Memory B cell (primary cell): ENCODE measurements around the gene ZBED1.

ENCODE experiments used
- ATAC-seq: fragments of 150-1000 bp; cut with Tn5 transposase; 2 replicates; pipeline ENCODE4 v1.10.0; 2021; ENCODE audit warnings: low read depth, mild to moderate bottlenecking, moderate library complexity
- DNase-seq, 2 donors: peaks; one replicate each; pipeline ENCODE4 v3.0.0; 2022; ENCODE audit warnings: low spot score in 2 of 2
- H3K27ac Mint-ChIP-seq: one replicate; pipeline ENCODE4 v1.8.0; 2022; ENCODE audit warnings: mild to moderate bottlenecking, moderate library complexity, mixed read lengths
- H3K27me3 Mint-ChIP-seq: one replicate; pipeline ENCODE4 v1.8.0; 2022; ENCODE audit warnings: mixed read lengths
- H3K36me3 Mint-ChIP-seq: one replicate; pipeline ENCODE4 v1.8.0; 2022; ENCODE audit warnings: mild to moderate bottlenecking, mixed read lengths
- H3K4me1 Mint-ChIP-seq: one replicate; pipeline ENCODE4 v1.8.0; 2022; ENCODE audit warnings: mixed read lengths
- H3K4me3 Mint-ChIP-seq: one replicate; pipeline ENCODE4 v1.8.0; 2022; ENCODE audit warnings: mild to moderate bottlenecking, moderate library complexity, mixed read lengths
- H3K9me3 Mint-ChIP-seq: one replicate; pipeline ENCODE4 v1.8.0; 2022; ENCODE audit warnings: mixed read lengths

The ZBED1 gene

DNA sequence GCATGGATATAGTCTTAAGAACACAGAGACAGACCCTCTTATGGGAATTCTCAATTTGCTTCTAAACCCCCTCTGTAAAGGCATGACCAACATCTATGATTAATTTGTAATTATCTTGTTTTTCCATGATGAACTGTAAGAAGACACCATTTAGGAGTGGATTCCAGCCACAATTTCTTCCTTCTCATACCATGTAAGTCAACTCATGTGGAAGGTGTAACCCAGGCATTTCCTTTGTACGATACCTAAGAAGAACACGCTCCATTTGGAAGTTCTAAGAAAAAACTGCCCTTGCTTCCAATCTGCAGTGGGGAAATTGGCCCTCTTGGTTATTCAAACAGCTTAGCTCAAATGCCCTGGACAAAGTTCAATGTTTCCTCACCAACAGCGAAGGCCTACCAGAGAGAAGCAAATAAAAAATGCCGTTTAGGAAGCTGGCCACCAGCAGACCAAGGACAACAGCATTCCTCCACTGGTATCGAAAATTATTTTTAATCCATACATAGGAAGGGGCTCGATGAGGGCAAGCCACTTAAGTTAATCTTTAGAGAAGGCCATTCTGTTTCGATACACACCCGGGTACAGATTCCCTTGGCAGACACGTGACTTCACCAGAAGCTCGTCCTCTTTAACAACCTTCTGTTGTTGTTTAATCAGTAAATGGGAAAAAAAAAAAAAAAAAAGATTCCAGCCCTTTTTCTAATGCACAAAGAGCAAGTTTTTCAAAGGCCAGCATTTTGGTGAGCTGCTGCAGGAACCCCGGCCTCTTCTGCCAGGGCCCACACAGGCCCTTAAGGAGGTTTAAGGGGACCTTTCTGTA lies 2.6 kb downstream of the ZBED1 start:
- H3K4me1 Mint-ChIP-seq: peaks cover 18% of the 10 kb centered on the region
- H3K4me3 Mint-ChIP-seq: no peak overlapping the region
- no peaks in the 10 kb centered on the region for H3K27me3 Mint-ChIP-seq
- DNase-seq: no peak
- H3K9me3 Mint-ChIP-seq: no peaks in the 10 kb centered on the region
- peaks cover 1% of the 10 kb centered on the region for H3K36me3 Mint-ChIP-seq
- peak overlapping the region; percentile 35 for H3K27ac Mint-ChIP-seq
- no peak for ATAC-seq

DNA sequence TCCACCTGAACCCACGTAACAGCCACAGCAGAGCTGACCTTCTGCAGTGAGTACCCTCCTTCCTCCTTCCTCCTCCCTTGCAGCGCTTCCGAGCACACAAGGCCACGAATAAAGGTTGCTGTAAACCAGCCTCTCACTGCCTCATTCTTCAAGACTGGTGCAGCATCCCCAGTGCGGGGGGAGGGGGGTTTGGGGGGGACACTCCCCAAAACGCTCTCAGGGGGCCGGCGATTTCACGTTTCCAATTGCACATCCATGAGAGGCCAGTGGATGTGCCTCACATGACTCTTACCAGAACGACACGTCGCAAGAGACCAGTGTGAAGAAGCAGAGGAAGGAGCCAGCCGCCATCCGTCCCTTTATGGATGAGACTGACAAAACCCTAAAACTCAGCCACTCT lies 5.2 kb downstream of the ZBED1 start:
- peaks cover 4% of the 10 kb centered on the region for H3K36me3 Mint-ChIP-seq
- H3K27me3 Mint-ChIP-seq: no peaks in the 10 kb centered on the region
- DNase-seq: no peak
- no peak for ATAC-seq
- no peak overlapping the region for H3K27ac Mint-ChIP-seq
- no peak overlapping the region for H3K4me3 Mint-ChIP-seq
- peaks cover 27% of the 10 kb centered on the region for H3K4me1 Mint-ChIP-seq
- H3K9me3 Mint-ChIP-seq: no peaks in the 10 kb centered on the region

DNA sequence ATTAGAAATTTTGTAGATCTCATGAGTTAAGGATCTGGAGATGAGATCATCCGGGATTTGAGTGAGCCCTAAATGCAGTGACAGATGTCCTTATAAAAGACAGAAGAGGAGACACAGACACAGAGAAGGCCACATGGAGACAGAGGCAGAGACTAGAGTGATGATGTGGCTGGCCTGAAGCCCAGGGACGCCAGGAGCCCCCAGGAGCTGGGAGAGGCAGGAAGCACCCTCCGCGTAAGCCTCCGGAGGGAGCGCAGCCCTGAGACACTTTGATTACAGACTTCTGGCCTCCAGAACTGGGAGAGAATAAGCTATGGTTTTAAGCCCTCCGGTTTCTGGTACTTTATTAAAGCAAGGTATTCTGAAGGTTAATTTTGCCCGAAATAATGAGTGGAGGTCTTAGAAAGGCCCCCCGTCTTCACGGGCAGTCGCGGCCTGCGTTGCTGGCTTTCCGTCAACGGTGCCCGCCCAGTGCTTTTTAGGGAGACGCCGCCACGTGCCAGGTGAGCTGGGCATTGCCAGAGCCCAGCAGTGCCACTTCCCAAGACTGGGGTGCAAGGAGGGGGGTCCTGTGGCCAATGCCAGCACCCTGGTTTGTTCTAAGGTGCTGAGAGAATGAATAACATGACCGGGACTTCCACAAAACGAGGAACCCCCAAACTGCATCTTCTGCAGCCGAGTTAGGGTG lies 8.1 kb downstream of the ZBED1 start:
- Mint-ChIP-seq H3K9me3 (no peaks in the 10 kb centered on the region), H3K36me3 (peaks cover 8% of the 10 kb centered on the region), H3K27ac (no peak overlapping the region), H3K4me3 (no peak overlapping the region), H3K4me1 (peaks cover 13% of the 10 kb centered on the region), H3K27me3 (no peaks in the 10 kb centered on the region)
- ATAC-seq (no peak), DNase-seq (no peak)

DNA sequence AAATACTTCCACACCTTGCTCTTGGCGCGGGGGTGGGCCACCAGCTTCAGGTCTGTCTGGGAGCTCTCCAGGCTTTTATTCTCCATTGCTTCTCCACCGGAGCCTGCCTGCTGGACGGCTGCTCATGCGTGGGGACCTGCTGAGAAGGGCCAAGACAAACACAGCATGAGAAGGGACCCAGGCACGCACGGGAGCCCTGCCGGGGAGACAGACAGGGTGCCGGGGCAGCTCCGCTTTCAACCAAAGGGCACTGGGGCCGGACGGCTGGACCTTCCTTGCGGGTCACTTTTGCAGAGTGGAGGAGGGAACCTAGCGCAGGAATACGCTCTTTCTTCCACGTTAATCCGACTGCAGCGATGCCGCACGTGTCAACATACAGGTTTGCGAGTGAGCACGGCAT lies 10.1 kb downstream of the ZBED1 start:
- Mint-ChIP-seq H3K9me3 (no peaks in the 10 kb centered on the region), H3K36me3 (peaks cover 15% of the 10 kb centered on the region), H3K4me3 (no peak overlapping the region), H3K27me3 (no peaks in the 10 kb centered on the region), H3K27ac (no peak overlapping the region), H3K4me1 (peaks cover 15% of the 10 kb centered on the region)
- ATAC-seq (no peak), DNase-seq (no peak)

DNA sequence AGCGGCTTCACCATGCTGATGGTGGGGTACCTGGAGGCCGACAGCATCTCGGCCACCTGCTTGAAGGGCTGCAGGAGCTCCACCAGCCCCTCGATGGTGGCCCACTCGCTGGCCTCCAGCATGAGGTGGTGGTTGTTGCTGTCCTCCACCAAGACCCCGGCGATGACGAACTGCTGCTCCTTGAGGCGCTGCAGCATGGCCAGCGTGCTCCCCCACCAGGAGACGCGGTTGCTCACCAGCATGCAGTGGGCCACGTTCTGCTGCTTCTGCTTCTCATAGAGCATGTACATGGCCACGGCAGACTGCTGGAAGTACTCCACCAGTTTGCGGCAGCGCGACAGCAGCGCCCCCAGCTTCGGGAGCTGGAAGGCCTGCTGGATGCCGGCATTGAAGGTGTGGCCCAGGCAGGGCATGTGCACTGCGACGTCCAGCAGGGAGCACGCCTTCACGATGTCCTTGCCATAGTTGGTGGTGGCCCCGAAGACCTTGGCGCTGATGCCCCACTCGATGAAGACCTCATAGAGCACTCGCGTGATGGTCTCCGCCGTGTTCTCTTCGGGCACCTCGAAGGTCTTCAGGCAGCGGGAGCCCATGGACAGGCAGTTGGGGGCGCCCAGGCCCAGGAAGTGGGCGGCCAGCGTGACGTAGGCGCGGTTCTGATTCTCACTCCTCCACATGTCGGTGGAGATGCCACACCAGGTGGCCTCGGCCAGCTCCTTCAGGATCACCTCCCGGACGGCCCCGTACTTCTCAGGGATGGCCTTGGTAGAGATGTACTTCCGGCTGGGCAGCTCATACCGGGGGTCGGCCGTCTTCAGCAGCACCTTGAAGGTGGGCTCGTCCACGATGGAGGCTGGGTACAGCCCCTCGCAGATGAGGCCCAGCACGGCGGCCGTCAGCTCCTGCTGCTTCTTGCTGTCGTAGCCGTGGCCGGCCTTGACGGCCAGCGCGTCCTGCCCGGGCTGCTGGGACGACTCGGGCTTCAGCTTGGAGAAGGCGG lies 11.0 kb downstream of the ZBED1 start:
- H3K4me3 Mint-ChIP-seq: no peak overlapping the region
- H3K9me3 Mint-ChIP-seq: no peaks in the 10 kb centered on the region
- peaks cover 16% of the 10 kb centered on the region for H3K36me3 Mint-ChIP-seq
- peaks cover 16% of the 10 kb centered on the region for H3K4me1 Mint-ChIP-seq
- no peaks in the 10 kb centered on the region for H3K27me3 Mint-ChIP-seq
- DNase-seq (no peak), ATAC-seq (no peak)
- no peak overlapping the region for H3K27ac Mint-ChIP-seq

DNA sequence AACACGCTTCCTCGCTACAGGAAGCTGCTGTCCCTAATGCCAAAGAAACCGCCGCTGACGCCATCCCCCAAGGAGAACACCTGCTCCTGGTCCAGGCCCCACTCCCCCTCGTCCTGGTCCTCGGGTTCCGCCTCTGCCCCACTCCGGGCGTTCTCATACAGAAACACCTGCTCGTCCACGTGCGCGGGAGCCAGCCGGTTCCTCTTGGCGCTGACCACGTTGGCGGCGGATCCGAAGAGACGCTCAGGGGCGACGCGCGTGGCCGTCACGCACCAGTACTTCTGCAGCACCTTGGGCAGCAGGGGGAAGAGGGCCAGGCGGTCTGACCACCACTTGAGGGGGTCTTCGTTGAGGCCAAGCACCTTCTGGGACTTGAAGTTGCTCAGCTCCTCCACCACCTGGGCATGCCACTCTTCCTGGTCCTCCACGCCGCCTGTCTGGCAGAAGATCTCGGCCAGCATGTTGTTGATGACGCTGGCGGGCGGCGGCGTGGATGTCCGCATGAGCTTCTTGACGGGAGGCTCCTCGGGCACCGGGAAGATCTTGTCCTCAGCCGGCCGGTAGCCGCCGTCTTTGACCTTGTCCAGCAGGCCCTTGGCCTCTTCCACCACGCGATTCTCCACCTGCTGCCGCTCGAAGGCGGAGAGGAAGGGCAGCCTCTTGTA lies 12.0 kb downstream of the ZBED1 start:
- Mint-ChIP-seq H3K27me3 (no peaks in the 10 kb centered on the region), H3K4me3 (no peak overlapping the region), H3K4me1 (peaks cover 16% of the 10 kb centered on the region), H3K27ac (no peak overlapping the region), H3K9me3 (no peaks in the 10 kb centered on the region), H3K36me3 (peaks cover 16% of the 10 kb centered on the region)
- DNase-seq (no peak), ATAC-seq (no peak)

DNA sequence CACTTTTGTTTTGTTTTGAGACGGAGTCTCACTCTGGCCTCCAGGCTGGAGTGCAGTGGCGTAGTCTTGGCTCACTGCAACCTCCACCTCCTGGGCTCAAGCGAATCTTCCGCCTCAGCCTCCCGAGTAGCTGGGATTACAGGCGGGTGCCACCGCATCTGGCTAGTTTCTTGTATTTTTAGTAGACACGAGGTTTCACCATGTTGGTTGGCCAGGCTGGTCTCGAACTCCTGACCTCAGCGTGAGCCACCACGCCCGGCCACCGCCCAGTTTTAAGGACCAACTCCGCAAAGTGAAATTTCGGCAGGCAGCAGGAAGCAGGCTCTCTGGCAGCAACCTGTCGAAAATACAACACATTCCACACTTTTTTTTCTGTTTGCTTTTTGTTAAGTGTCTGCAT lies 13.4 kb downstream of the ZBED1 start:
- peaks cover 14% of the 10 kb centered on the region for H3K4me1 Mint-ChIP-seq
- H3K36me3 Mint-ChIP-seq: peaks cover 18% of the 10 kb centered on the region
- ATAC-seq (no peak), DNase-seq (no peak)
- H3K27ac Mint-ChIP-seq: no peak overlapping the region
- H3K9me3 Mint-ChIP-seq: no peaks in the 10 kb centered on the region
- no peaks in the 10 kb centered on the region for H3K27me3 Mint-ChIP-seq
- H3K4me3 Mint-ChIP-seq: no peak overlapping the region

DNA sequence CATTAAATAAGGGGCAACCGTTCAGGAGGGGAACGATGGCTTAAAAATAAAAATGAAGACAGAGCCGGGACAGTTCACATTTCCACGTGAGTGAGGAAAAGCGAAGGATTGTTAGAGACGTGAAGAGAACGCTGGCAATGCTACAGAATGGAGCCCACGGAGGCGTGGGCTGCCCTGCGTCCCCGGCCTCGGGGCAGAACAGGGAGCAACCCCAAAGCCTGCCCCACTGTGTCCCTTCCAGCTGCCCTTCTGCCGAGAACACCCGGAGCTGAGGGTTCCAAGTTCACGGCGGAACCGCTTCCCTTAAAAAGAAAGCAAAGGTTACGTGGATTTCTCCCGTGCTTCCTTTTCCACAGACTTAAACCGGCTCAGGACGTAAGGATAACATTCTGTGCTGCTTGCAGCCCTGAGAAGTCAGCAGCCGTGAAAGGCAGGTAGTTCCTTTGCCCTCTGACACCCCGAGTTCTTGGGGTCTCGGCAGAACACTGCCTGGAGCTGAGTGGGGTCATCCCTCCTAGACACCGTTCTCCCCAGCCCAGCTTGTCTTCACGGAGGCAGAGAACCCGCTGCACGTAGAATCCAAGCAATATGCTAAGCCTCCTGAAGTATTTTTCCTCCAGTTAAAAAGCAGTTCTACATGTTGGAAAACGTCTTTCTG lies 14.2 kb downstream of the ZBED1 start:
- Mint-ChIP-seq H3K27ac (no peak overlapping the region), H3K9me3 (no peaks in the 10 kb centered on the region)

DNA sequence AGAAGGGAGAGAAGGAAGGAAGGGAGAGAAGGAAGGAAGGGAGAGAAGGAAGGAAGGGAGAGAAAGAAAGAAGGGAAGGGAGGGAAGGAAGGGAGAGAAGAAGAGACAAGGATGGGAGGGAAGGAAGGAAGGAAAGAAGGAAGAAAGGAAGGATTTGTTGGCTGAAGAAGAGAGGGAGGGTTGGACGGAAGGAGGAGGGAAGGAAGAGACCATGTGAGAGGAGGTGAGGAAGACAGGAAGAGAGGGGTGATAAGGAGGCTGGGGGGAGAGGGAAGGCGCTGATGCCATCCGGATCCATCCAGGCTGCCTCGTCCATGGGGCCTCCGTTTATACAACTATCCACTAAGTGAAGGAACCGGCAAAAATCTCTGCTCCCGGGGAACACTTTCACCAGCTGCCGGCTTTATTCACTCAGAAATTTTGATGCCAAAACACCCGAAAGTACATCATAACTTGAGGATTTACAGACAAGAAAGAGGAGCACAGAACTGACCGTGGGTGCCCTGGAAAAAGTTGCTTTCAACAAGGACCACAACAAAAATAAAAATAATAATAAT lies 14.9 kb downstream of the ZBED1 start:
- H3K9me3 Mint-ChIP-seq: no peaks in the 10 kb centered on the region
- H3K27me3 Mint-ChIP-seq: no peaks in the 10 kb centered on the region
- peak overlapping the region; percentile 35 for H3K27ac Mint-ChIP-seq
- H3K4me1 Mint-ChIP-seq: peaks cover 3% of the 10 kb centered on the region
- no peak for ATAC-seq
- DNase-seq: no peak
- peaks cover 15% of the 10 kb centered on the region for H3K36me3 Mint-ChIP-seq
- no peak overlapping the region for H3K4me3 Mint-ChIP-seq

More for the DNA sequence above, 14.2 kb downstream of the ZBED1 start:
- H3K36me3 Mint-ChIP-seq: peaks cover 18% of the 10 kb centered on the region
- H3K27me3 Mint-ChIP-seq: no peaks in the 10 kb centered on the region
- ATAC-seq: no peak
- H3K4me1 Mint-ChIP-seq: peaks cover 8% of the 10 kb centered on the region
- no peak for DNase-seq
- no peak overlapping the region for H3K4me3 Mint-ChIP-seq

DNA sequence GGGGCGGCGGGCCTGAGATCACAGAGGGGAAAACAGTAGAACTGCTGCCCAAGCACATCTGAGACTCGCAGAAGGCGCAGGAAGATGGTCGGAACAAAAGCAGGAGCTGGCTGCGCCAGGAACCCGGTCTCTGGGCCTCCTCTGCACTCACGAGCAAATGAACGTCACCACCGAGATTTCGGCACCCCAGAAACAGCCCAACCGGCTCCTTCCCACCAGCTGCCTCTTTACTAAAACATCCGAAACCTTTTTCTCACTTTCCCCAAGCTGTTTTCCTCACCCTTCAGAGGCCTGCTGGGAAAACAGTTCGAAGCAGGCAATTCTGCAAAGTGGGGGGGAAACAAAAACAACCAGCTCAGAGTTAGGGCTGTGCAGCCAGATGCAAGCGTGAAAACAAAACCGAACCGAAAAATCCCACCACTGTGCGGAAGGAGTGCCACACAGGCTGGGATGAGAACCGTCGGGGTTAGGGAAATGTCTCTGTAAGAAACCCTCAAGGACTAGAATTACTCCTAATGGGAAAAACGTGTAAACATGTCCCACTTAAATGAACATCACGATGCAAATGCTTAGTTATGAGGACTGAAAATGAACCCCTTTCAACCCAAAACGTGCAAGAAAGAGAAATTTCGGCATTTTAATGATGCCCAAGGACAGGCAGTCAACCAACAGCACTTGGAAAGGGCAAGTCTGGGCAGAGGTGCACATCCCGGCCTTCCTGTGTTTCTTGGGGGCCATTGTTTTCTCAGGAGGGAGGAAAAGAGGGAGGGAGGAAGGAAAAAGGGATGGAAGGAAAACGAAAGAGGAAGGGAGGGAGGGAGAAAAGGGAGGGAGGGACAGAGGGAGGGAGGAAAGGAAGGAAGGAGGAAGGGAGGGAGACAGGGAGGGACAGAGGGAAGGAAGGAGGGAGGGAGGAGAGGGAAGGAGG lies 15.8 kb downstream of the ZBED1 start:
- Mint-ChIP-seq H3K27ac (no peak overlapping the region), H3K4me1 (peaks cover 3% of the 10 kb centered on the region), H3K9me3 (peaks cover 3% of the 10 kb centered on the region), H3K36me3 (peaks cover 18% of the 10 kb centered on the region), H3K4me3 (no peak overlapping the region), H3K27me3 (no peaks in the 10 kb centered on the region)
- DNase-seq: no peak
- ATAC-seq: no peak

DNA sequence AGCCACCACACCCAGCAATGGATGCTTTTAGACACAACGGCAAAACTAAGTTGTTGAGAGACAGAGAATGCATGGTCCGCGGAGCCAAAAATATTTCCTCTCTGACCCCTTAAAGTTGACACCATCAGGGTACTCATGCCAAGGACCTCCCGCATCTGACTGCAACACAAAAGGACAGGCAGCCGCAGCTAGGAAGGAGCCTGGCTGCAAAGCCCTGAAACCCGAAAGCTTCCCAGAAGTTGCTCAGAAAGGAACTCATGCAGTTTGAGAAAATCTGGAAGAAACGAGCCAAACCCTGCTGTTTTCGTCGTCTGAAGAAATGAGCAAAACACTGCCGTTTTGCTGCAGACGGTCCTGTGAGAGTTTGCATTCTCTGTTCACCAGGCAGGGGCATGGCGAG lies 16.5 kb downstream of the ZBED1 start:
- H3K27ac Mint-ChIP-seq: no peak overlapping the region
- H3K4me3 Mint-ChIP-seq: no peak overlapping the region
- ATAC-seq (no peak), DNase-seq (no peak)
- H3K36me3 Mint-ChIP-seq: peaks cover 22% of the 10 kb centered on the region
- peaks cover 3% of the 10 kb centered on the region for H3K4me1 Mint-ChIP-seq
- no peaks in the 10 kb centered on the region for H3K27me3 Mint-ChIP-seq
- H3K9me3 Mint-ChIP-seq: peaks cover 3% of the 10 kb centered on the region

DNA sequence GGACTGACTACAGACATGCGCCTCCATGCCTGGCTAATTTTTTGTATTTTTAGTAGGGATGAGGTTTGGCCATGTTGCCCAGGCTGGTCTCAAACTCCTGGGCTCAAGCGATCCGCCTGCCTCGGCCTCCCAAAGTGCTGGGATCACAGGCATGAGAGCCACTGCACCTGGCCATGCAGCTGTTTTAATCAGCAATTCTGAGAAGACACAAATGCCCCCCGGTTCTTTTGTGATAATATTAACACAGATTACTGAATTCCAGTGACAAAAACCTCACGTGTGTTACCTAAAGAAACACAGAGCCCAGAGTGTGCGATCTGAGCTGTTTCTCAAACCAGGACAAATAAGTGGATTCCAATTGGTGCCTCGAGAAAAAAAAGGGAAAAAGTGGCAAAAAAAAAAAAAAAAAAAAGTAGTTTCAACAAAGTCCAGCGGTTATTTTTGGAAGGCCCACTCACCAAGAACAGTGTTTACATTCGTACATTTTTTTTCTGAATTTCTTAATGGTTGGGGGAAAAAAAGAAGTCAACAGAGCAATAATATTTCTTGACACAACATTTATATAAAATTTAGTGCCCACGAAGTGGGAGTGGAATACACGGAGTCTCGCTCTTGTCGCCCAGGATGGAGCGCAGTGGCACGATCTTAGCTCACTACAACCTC lies 17.2 kb downstream of the ZBED1 start:
- H3K9me3 Mint-ChIP-seq: peaks cover 3% of the 10 kb centered on the region
- DNase-seq: no peak
- peaks cover 3% of the 10 kb centered on the region for H3K4me1 Mint-ChIP-seq
- H3K27me3 Mint-ChIP-seq: no peaks in the 10 kb centered on the region
- no peak for ATAC-seq
- H3K36me3 Mint-ChIP-seq: peaks cover 19% of the 10 kb centered on the region
- no peak overlapping the region for H3K4me3 Mint-ChIP-seq
- no peak overlapping the region for H3K27ac Mint-ChIP-seq
